HG03354 (cell line): ENCODE data around the gene ALAS1.

Experiments
- ATAC-seq: cut with Tn5 transposase; IDR thresholded peaks from one replicate; pipeline ENCODE4 v1.9.1; 2021; ENCODE audit warnings: mild to moderate bottlenecking; ENCODE audit not compliant: unreplicated experiment, poor library complexity, severe bottlenecking

The ALAS1 gene

GRCh38 chr3:52245322-52246263, 47.6 kb downstream of the ALAS1 start, which contains the start of gene PPM1M:
PPM1M (plus strand) TSS chr3:52245759; CDS start chr3:52245825, 66 bp downstream.
- ATAC-seq = no peak

DNA sequence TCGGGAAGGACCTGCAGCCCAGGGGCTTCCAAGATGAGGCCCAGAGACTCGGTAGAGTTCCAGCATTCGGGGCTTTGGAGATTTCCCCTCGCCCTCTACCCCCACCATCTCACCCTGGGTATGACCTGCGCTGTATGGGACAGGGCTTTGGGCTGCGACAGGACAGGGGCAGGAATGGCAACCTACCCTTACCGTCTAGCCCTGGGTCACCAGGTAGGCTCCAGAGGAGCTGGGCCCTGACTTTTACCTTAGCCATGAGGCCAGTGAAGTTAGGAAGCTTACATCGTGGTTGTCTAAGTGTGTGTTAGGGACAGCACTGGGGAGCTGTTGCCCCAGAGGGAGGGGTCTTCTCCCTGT, 48.3 kb downstream of the ALAS1 start:
- ATAC-seq = no peak

GRCh38 chr3:52246728-52247408, 48.9 kb downstream of the ALAS1 start:
- ATAC-seq = no peak

DNA sequence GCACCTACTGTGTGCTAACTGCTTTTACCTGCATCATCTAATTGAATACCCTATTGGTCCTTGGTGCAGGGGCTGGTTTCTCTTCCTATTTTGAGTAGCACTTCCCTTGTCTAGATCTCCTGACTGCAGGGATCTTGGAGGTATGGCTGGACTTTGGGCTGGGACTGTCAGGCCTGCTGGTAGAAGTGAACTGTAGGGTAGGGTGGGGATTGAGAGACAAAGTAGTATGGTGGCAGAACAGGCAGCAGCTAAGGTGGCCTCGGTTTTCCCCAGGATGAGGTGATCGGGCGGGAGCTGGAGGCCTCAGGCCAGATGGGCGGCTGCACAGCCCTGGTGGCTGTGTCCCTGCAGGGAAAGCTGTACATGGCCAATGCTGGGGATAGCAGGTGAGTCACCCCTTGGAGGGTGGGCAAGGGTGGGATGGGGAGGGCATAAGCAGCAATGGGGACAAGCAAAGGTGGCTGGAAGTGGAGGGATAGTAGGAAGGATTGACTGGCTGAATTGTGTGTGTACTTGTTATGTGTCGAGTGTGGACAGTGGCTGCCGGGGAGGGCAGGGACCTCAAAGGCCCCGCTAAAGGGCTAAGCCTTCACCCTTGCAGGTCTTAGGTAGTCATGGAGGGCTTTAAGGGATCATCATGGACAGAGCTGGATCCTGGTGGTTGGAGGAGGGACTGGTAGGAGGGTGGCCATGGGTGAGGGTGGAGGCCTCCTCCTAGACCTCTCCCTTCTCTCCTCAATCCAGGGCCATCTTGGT, 49.6 kb downstream of the ALAS1 start:
- no peak for ATAC-seq

- ATAC-seq = no peak
Observed at GRCh38 chr3:52248165-52248541, 50.2 kb downstream of the ALAS1 start.

DNA sequence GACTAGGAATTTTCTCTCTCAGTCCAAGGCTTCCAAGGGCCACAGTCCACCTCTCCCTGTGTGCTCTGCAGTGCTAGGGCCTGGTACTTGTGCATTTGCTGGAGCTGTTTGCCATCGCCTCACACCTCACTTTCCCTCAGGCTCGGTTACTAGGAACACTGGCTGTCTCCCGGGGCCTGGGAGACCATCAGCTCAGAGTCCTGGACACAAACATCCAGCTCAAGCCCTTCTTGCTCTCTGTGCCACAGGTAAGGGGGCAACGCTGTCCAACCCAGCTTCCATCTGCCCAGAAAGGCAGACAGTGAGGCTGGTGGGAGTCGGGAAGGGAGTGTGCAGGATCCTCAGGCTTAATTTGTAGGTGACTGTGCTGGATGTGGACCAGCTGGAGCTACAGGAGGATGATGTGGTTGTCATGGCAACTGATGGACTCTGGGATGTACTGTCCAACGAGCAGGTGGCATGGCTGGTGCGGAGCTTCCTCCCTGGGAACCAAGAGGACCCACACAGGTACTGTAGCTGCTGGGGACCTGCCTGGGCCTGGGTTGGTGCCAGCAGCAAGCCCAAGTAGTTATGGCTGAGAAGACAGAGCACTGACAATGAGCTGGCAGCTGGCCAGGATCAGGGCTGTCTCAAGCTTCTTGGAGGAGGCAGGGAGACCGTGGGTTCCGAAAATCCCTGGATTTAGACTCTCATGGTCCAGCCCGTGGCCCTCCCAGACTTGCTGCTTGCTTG, 51.0 kb downstream of the ALAS1 start:
- ATAC-seq = no peak

- ATAC-seq = no peak
Observed at GRCh38 chr3:52249683-52250082, 51.7 kb downstream of the ALAS1 start.

DNA sequence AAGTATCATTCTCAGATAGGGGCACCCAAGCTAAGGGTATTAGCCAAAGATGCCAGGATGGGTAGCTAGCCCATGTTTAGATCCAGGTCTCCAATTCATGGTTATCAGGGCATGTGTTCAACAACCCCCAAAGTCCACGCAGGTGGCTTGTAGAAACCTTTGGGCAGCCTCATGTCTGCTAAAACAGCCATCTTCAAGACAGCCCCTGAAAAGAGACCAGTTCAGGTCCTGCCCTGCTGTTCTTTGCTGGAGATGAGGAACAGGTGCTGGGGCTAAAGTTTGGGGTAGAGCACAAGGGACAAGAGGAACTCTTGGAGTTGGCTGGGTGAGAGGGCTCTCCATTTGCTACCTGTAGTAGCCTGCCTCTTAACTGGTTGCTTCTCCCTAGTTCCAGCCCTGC, 52.2 kb downstream of the ALAS1 start:
- no peak for ATAC-seq

GRCh38 chr3:52253314-52254304, 55.6 kb downstream of the ALAS1 start:
- ATAC-seq = peak; percentile 96

DNA sequence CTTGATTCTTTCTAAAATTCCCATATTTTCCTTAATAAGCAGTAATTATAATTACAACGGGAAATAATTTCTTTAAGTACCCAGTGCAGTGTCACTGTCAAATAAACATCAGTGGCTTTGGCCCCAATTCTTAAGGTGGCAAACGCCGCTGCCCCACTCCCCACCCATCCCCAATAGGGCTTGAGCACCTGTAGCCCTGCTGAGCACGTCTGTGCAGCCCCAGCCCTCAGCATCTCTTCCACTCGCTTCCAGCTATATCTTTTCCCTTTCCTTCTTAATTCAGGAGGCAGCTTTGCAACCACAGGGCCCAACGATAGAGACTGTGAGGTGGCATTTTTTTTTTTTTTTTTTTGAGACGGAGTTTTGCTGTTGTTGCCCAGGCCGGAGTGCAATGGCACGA, 56.6 kb downstream of the ALAS1 start:
- no peak for ATAC-seq

GRCh38 chr3:52256159-52256558, 58.2 kb downstream of the ALAS1 start:
- ATAC-seq = no peak

DNA sequence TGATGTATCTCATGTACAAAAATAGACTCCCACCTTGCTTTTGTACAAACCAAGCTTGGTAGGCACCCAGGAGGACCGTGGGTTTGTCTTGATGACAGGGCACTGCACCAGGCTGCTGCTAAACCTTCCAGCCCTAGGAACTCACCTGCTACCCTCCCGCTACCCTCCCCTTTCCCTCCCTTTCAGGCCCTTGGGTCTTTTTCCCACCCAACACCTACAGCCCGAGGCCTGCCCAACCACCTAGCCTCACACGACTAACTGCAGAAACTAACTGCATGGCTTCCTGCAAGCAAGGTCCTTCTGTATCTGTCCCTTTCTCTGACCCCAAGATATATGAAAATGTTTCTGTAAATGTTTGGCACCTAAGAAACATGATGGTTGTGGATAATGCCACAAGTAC, 58.7 kb downstream of the ALAS1 start:
- ATAC-seq = no peak

DNA sequence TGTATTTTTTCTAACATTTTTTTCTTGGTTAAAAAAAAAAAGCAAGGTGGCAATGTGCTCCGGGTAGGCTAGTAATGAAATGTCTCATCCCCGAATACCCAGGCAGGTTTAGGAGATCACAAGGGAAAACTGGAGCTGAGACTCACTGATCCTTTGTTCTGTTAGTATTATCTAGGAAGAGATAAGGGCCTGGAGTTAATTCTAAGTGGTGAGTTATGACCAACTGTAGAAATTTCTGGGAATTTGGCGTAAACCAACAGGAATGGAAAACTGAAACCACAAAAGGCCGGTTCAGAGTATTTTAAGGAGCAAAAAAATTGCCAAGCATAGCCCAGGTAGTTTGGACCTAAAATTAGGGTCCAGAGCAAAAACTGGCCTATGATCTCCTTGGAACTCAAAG, 60.0 kb downstream of the ALAS1 start:
- ATAC-seq = no peak

- no peak for ATAC-seq
Observed at GRCh38 chr3:52259035-52259434, 61.1 kb downstream of the ALAS1 start.

- ATAC-seq = no peak
Observed at GRCh38 chr3:52259448-52259847, 61.5 kb downstream of the ALAS1 start.

GRCh38 chr3:52262447-52262846, 64.5 kb downstream of the ALAS1 start:
- ATAC-seq = no peak
